GM21367 (cell line): ENCODE data around the gene NDUFB5.

Experiments used
- ATAC-seq: cut with Tn5 transposase; IDR thresholded peaks from one replicate; pipeline ENCODE4 v1.9.1; 2021; ENCODE audit not compliant: unreplicated experiment

Gene NDUFB5

GRCh38 chr3:179676081-179676480 lies 71.5 kb downstream of the NDUFB5 start:
- ATAC-seq = no peak
